Measurements from ENCODE around the gene LSS. TPM values are rescaled to one million over a fixed set of nuclear protein-coding genes. Genes with fewer than 3 reads are reported as not detected.

The LSS gene
- total and polyA plus RNA-seq, 2 of the 4 experiments (the other 2 are of a cell fraction), result 43.4 to 58.1 TPM

DNA sequence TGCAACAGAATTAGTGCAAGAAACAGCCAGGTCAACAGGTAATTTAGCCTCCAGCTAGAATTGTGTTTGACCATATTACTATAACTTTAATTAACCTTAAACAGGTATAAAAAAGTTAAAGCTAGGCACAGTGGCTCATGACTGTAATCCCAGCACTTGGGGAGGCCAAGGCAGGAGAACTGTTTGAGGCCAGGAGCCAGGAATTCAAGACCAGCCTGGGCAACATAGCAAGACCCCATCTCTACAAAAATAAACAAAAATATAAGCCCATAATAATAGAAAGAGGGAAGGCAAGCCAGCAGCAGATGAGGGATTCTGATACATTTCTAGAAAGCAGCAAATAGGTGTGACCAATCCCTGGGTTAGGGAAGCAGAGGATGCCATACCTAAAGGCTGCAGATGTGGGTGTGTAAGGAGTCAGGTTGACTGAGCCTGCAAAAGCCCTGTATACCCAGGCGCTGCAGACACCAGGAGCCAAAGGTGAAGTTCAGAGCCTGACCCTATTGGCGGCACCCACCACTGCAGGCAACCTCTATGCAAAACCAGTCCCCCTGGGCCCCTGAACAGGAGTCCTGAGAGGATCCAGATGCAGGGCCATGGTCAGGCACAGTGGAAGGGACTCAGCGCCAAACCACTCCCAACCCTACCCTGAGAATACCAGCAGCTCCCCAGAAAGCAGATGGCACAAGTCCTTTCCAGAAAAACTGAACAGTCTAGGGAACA is 19.3 kb upstream of the LSS start:
- Histone ChIP-seq H3K4me1 (ENCODE audit: control insufficient read depth, insufficient read depth, low read length) (no peaks in the 10 kb centered on the region), H3K56ac (ENCODE audit: extremely low read depth, insufficient read depth, low read length) (no peak overlapping the region), H3K9me3 (ENCODE audit: control insufficient read depth, insufficient read depth, low read length) (no peaks in the 10 kb centered on the region), H3K9ac (ENCODE audit: low read depth, low read length) (no peak overlapping the region), H3K4ac (ENCODE audit: low read depth, low read length) (no peak overlapping the region), H4K20me1 (ENCODE audit: insufficient read depth, low read length) (peaks cover 6% of the 10 kb centered on the region), H2BK20ac (ENCODE audit: low read depth, low read length) (no peak overlapping the region), H2BK120ac (ENCODE audit: low read depth, low read length) (no peak overlapping the region), H3K18ac (ENCODE audit: low read depth, low read length) (no peak overlapping the region), H2BK5ac (ENCODE audit: low read depth, low read length, poor library complexity, severe bottlenecking) (no peak overlapping the region), H3K27ac (ENCODE audit: insufficient read depth, low read length) (no peak overlapping the region), H4K8ac (ENCODE audit: low read depth in 2 of 2, low read length in 2 of 2) (no peak overlapping the region), H3K79me1 (ENCODE audit: low read depth in 1 of 2, low read length in 2 of 2) (peaks cover 8 to 24% of the 10 kb centered on the region in 2 experiments; a peak in 3 of 4 replicates), H4K5ac (ENCODE audit: low read depth, low read length) (no peak overlapping the region), H3K4me3 (ENCODE audit: insufficient read depth, low read depth, low read length) (no peak overlapping the region), H3K14ac (replicated peaks; ENCODE audit: low read depth, low read length) (no peak overlapping the region), H2AK9ac (replicated peaks; ENCODE audit: low read depth, low read length, poor library complexity) (no peak overlapping the region), H3K23ac (ENCODE audit: low read depth, low read length) (no peak overlapping the region), H3K4me2 (ENCODE audit: low read depth, low read length) (no peak overlapping the region), H3K27me3 (ENCODE audit: control insufficient read depth, insufficient read depth, low read length) (no peaks in the 10 kb centered on the region), H3K36me3 (ENCODE audit: control insufficient read depth, insufficient read depth, low read length) (peaks cover 75% of the 10 kb centered on the region), H2AK5ac (ENCODE audit: low read depth, low read length) (no peak overlapping the region), H3K9me1 (ENCODE audit: insufficient read depth, low read length) (peaks cover 16% of the 10 kb centered on the region), H2AFZ (replicated peaks; ENCODE audit: low read length, poor library complexity) (no peak overlapping the region), H2BK15ac (ENCODE audit: low read depth, low read length) (no peak overlapping the region), H4K91ac (ENCODE audit: insufficient read depth, low read depth, low read length) (no peak overlapping the region)
- intact Hi-C loops (cut with micrococcal nuclease), result no loop called here
- no TSS peak for BruUV-seq (replicated peaks)
- dilution Hi-C loops (cut with HindIII; ENCODE audit: low sequenced_read_pairs, unreplicated experiment), result no loop called here
- in situ Hi-C loops (cut with MboI; ENCODE audit: low sequenced_read_pairs), result no loop called here
- WGBS, 2 experiments (ENCODE audit: extremely low coverage in 2 of 2, insufficient read length in 1 of 2), result 100% methylated on average over 2 of the region's 3 CpGs; no CpG with 5 or more reads in 1 of the 2 experiments
- ATAC-seq (ENCODE audit: low read depth) (no peak), DNase-seq (no peak)
- TF ChIP-seq CTCF (conservative IDR thresholded peaks at IDR 0.05; ENCODE audit: low read depth, low read length) (no peak), RCOR1 (IDR thresholded peaks at IDR 0.05; ENCODE audit: insufficient replicate concordance, low read length) (no peak), MAZ (IDR thresholded peaks at IDR 0.05; ENCODE audit: borderline replicate concordance, low read depth, low read length) (no peak), RFX5 (IDR thresholded peaks at IDR 0.05; ENCODE audit: low read depth, low read length) (no peak), RAD21 (IDR thresholded peaks at IDR 0.05; ENCODE audit: low read length) (no peak)
- ChIA-PET CTCF (no interaction called here), POLR2A (ENCODE audit: unreplicated experiment) (no interaction called here)
